Right renal cortex interstitium (tissue), 3 donors: ENCODE measurements around the gene ITGA5. TPM values are rescaled to one million over a fixed set of nuclear protein-coding genes. Genes with fewer than 3 reads are reported as not detected.

Experiments
- DNase-seq, 3 donors: peaks; one replicate each; pipeline ENCODE4 v3.0.0-alpha.2; 2013; ENCODE audit warnings: low read depth in 3 of 3, low spot score in 2 of 3
- polyA plus RNA-seq, 3 donors: library from polyadenylated mRNA; unstranded; fragments of 120-200 nt; gene quantifications; one replicate each; pipeline ENCODE4 v1.2.1, GENCODE V29; 2013; ENCODE audit not compliant: insufficient read length in 3 of 3

Gene ITGA5
- polyA plus RNA-seq, 3 donors = 38.1 to 40.6 (median 39.8) TPM

- DNase-seq = no peak
Measured at GRCh38 chr12:54374562-54375258, 44.4 kb downstream of the ITGA5 start.

- no peak for DNase-seq
Measured at GRCh38 chr12:54373649-54374561, 45.2 kb downstream of the ITGA5 start.

- DNase-seq = no peak
Measured at GRCh38 chr12:54372113-54372806, 46.8 kb downstream of the ITGA5 start.

GRCh38 chr12:54371328-54372112, 47.5 kb downstream of the ITGA5 start:
- no peak for DNase-seq

- no peak for DNase-seq
Measured at GRCh38 chr12:54370171-54370730, 48.8 kb downstream of the ITGA5 start.

GRCh38 chr12:54369597-54370131, 49.4 kb downstream of the ITGA5 start:
- no peak for DNase-seq

GRCh38 chr12:54368709-54369596, 50.1 kb downstream of the ITGA5 start:
- peak in 1 of 3 donors; percentile 89 for DNase-seq

GRCh38 chr12:54368025-54368708, 50.9 kb downstream of the ITGA5 start:
- DNase-seq = no peak

- DNase-seq = no peak
Measured at GRCh38 chr12:54364413-54364812, 54.7 kb downstream of the ITGA5 start, which contains the start of gene GPR84. TSS of gene GPR84 (minus strand) at chr12:54364486. CDS start at chr12:54363851, 635 bp downstream.

GRCh38 chr12:54363618-54364017, 55.4 kb downstream of the ITGA5 start:
- no peak for DNase-seq

- DNase-seq = no peak
Measured at GRCh38 chr12:54363047-54363446, 56.0 kb downstream of the ITGA5 start.

- DNase-seq = peak in 1 of 3 donors; percentile 87
Measured at GRCh38 chr12:54360717-54361456, 58.2 kb downstream of the ITGA5 start.

- no peak for DNase-seq
Measured at GRCh38 chr12:54359762-54360351, 59.2 kb downstream of the ITGA5 start.

GRCh38 chr12:54358945-54359761, 59.9 kb downstream of the ITGA5 start:
- DNase-seq = peak; percentile 99 to 100 (median 99)

GRCh38 chr12:54358191-54358944, 60.7 kb downstream of the ITGA5 start:
- no peak for DNase-seq
